ENCODE measurements around the gene DCAF6.

DNA sequence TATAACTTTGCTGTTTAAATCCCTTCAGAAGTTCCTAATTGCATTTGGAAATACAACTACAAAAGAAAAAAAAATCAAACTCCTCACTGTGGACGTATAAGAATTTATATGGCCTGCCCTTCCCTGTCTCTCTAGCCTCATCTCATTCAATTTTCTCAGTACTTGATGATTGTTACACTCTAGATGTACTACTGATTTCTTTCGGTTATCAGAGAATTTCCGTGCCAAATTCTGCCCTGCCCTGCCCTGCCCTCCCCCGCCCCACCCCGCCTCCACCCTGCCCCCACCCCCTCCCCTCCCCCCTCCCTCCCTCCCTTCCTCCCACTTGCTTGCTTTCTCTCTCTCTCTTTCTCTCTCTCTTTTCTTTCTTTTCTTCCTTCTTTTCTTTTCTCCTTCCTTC, 72.1 kb downstream of the DCAF6 start:
- TF ChIP-seq, protein P1, sequence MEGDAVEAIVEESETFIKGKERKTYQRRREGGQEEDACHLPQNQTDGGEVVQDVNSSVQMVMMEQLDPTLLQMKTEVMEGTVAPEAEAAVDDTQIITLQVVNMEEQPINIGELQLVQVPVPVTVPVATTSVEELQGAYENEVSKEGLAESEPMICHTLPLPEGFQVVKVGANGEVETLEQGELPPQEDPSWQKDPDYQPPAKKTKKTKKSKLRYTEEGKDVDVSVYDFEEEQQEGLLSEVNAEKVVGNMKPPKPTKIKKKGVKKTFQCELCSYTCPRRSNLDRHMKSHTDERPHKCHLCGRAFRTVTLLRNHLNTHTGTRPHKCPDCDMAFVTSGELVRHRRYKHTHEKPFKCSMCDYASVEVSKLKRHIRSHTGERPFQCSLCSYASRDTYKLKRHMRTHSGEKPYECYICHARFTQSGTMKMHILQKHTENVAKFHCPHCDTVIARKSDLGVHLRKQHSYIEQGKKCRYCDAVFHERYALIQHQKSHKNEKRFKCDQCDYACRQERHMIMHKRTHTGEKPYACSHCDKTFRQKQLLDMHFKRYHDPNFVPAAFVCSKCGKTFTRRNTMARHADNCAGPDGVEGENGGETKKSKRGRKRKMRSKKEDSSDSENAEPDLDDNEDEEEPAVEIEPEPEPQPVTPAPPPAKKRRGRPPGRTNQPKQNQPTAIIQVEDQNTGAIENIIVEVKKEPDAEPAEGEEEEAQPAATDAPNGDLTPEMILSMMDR (IDR thresholded peaks at IDR 0.05): no peak
- TF ChIP-seq POLR2A (IDR thresholded peaks at IDR 0.05): no peak
